AG09319 (cell line): ENCODE results near the gene CRELD2.

Experiments
- DNase-seq: peaks from one replicate; pipeline ENCODE4 v3.0.0-alpha.2; 2010; ENCODE audit warnings: low read depth; ENCODE audit errors: extremely low read depth
- CTCF ChIP-seq: IDR thresholded peaks from 2 replicates; pipeline ENCODE4 v1.5.1; 2011; ENCODE audit warnings: low read depth, mild to moderate bottlenecking, inconsistent platforms, low read length, moderate library complexity

Gene CRELD2

GRCh38 chr22:49922926-49923325 lies 4.5 kb downstream of the CRELD2 start:
- no peak for DNase-seq
- no peak for TF ChIP-seq CTCF

DNA sequence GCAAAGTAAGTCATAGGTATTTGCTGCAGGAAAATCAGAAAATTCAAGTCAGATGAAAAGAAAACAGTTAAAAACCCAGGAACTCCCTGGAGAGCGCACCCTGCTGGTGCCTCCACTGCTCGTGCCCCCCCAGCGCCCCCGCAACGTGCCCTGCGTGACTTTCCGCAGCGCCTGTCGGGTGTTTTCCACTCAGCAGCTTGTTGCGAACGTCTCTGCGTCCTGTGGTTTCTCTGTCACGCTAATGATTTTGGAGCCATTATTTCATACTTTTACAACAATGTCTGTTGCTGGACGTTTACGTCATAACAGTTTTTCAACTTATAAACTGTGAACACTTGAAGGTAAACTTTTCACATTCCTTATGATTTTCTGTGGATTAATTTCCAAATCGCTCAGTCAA lies 5.0 kb downstream of the CRELD2 start:
- TF ChIP-seq CTCF = peak; percentile 32
- no peak for DNase-seq

- no peak for TF ChIP-seq CTCF
- DNase-seq = no peak
Observed at GRCh38 chr22:49924113-49924833, 5.8 kb downstream of the CRELD2 start.

DNA sequence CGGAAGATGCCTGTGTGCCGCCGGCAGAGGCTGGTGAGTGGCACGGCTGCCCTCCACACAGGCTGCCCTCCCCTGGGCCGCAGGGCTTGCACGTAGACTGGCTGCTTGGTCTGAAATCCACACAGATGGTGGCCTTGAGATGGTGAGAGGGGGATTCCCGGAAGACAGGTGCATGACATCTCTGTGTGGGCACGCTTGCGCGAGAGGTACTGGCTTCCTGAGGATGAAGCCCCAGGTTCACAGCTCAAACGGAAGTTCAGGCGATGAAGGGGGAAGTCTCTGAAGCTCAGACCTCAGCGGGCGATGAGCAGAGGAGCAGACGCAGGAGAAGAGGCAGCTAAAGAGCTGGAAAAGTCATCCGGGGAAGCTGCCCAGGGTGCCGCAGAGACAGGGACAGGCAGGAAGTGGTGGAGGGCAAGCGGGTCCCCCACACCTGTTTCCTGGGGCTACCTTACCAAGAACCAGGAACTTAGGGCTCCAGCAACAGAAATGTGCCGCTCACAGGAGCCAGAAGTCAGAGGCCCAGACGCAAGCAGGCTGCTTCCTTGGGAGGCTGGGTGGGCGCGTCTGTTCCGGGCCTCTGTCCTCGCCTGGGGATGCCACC lies 7.2 kb downstream of the CRELD2 start:
- TF ChIP-seq CTCF = no peak
- DNase-seq = no peak

- no peak for DNase-seq
- no peak for TF ChIP-seq CTCF
Observed at GRCh38 chr22:49926916-49927315, 8.5 kb downstream of the CRELD2 start.

DNA sequence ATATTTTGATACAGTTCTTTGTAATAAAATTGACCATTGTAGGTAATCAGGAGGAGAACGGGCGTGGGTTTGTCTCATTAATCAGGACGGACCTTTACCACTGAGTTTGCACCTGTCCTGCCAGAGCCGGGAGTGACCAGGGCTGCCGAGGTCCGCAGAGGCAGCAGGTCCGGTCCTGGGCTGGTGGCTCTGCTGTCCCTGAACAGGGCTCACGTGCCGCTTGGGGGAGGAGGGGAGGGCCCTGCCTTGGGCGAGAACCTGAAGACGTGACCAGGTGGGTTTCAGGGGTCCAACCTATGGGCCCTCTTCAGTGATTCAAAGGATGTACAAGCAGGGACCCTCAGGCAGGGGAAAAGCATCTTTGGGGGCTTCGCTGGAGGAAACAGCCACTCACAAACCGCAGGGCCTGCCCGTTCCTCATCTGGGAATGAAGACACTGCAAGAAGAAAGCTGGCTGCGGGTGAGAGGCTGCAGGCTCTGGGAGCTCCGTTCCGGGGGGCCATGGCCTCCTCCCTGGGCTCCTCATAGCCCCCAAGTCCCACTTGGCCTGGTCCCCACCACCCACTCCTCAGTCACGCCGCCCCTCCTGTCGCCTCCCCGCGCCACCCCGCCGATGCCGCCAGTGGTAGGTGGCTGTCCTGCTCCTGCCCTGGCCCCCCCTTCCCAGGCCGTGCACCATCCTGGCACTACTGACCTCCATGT lies 9.2 kb downstream of the CRELD2 start:
- no peak for DNase-seq
- TF ChIP-seq CTCF = no peak

- DNase-seq = no peak
- no peak for TF ChIP-seq CTCF
Observed at GRCh38 chr22:49928185-49928495, 9.7 kb downstream of the CRELD2 start.
